Activated CD4-positive, CD25-positive, alpha-beta regulatory T cell treated with anti-CD3 and anti-CD28 coated beads, Interleukin-2, amount 50 U/mL, for 72 hours (primary cell): Measurements from ENCODE around the gene MRGPRG.
"Not testable (repeated sequence)": the region's sequence is repeated elsewhere in the genome, so short reads cannot be mapped to it uniquely, and the experiment has no call there.

ENCODE experiments used
- DNase-seq: peaks from one replicate; pipeline ENCODE4 v3.0.0; 2021

The MRGPRG gene, protein sequence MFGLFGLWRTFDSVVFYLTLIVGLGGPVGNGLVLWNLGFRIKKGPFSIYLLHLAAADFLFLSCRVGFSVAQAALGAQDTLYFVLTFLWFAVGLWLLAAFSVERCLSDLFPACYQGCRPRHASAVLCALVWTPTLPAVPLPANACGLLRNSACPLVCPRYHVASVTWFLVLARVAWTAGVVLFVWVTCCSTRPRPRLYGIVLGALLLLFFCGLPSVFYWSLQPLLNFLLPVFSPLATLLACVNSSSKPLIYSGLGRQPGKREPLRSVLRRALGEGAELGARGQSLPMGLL

DNA sequence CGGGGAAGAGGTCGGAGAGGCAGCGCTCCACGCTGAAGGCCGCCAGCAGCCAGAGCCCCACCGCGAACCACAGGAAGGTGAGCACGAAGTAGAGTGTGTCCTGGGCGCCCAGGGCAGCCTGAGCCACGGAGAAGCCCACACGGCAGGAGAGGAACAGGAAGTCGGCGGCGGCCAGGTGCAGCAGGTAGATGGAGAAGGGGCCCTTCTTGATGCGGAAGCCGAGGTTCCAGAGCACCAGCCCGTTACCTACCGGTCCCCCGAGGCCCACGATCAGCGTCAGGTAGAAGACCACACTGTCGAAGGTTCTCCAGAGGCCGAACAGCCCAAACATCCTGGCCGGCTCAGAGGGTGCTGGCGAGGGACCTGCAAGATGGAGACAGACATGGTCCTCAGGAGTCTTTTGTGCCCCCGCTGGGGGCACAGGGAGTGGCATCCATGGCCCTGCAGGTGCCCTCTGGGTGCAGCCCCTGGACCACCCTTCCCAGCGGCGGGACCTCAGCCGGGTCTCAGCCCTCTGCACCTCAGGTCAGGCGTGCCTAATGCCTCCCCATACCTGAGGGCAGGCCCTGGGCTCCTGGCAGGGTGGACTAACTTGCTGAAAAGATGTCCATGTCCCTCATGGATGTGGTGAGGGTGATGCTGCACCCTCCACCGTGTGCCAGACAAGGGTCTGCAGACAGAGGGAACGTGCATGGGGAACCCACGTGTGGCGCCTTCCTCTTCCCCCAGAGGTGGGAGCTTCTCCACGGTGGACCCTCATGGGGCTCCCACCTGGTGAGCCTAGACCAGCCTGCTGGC is at the start of gene MRGPRG:
Gene MRGPRG (minus strand): TSS at position 331 of the 798 bp plus-strand sequence. CDS start 0 bp downstream, at position 331.
- peak; percentile 12 for DNase-seq

DNA sequence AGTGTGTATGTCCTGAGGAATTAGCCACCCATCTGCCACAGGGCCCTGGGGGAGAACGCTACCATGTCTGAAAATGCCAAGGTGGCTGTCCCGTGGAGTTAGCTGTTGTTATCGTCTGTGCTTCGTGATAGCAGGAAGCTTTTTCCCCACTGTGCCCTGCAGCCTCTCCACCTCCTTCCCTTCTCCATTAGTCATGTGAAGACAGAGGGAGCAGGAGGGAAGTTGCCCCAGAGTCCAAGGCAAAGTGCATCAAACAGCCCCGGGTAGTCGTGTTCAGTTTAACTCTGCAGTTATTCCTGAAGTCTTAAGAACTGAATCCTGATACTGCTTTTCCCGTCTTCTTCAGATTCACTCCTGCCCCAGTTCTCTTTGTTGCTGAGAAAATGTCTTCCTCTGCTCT is 43.9 kb upstream of the MRGPRG start:
- not testable (repeated sequence) for DNase-seq

DNA sequence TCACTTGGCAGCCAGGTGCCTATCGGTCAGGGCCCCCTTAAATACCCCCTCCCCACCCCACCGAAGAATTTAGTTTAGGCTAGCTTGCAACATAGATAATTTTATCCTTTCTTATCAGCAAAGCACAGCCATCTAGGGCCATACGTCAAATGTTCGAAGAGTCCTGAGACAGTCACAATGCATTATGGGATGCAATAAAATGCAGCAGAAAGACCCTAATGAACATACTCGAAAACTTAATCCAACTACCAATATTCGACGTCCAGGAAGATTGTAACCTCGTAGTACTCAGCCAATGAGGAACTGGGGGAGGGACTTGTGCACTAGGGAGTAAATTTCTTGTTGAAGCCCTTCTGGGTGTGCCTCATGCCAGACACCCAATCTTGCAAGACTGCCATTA is 43.2 kb upstream of the MRGPRG start:
- not testable (repeated sequence) for DNase-seq

DNA sequence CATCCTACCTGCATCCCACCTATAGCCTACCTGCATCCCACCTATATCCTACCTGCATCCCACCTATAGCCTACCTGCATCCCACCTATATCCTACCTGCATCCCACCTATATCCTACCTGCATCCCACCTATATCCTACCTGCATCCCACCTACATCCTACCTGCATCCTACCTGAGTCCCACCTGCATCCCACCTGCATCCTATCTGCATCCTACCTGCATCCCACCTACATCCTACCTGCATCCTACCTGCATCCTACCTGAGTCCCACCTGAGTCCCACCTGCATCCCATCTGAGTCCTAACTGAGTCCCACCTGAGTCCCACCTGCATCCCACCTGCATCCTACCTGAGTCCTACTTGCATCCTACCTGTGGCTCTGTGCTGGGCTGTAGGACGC is 38.9 kb upstream of the MRGPRG start:
- not testable (repeated sequence) for DNase-seq

DNA sequence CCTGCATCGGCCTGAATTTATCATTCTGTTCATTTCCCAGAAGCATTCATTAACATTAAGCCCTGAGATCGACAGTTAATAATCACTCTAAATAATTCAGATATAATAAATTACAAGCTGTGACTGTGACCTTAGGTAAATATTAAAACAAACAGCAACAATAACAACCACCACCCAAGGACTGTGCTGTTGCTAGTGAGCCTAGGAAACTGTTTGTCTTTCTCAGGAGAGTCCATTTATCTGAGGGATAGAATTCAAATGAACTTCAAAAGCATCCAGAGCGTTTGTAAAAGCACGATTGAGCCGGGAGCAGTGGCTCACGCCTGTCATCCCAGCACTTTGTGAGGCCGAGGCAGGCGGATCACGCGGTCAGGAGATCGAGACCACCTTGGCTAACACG is 36.6 kb upstream of the MRGPRG start:
- DNase-seq: not testable (repeated sequence)

DNA sequence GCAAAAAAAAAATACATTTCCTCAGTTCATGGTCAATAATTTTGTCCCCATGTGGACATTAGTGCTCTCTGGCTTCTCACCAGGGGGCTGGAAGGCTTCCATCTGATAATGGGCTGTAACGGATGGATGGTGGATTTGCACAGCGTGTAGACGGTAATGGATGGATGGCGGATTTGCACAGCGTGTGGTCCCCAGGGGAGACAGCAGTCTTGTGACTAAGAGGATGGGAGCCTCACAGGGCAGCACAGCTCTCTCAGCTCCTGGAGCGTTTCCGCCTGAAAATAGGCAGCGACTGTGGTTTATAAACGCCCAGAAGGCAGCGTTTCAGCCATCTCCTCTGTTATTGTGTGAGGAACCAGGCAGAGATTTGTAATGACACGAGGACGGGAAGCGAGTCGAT is 36.2 kb upstream of the MRGPRG start:
- DNase-seq: not testable (repeated sequence)

DNA sequence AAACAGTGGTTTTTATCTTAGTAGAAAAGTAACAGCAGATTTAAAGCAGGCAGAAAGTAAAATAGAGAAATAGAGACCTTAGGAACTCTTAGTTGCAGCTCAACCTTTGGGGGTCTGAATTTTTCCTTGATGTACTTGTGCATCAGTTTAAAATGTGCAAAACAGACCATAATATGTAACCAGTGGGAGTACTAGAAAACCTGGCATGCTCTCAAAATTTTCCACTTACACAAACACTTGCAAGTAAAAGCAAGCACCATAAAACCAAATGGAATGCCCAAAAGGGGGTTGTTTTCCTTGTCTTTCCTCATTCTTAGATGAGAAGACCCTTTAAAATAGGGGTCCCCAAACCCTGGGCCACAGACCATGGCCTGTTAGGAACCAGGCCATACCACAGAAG is 26.5 kb upstream of the MRGPRG start:
- DNase-seq: no peak

DNA sequence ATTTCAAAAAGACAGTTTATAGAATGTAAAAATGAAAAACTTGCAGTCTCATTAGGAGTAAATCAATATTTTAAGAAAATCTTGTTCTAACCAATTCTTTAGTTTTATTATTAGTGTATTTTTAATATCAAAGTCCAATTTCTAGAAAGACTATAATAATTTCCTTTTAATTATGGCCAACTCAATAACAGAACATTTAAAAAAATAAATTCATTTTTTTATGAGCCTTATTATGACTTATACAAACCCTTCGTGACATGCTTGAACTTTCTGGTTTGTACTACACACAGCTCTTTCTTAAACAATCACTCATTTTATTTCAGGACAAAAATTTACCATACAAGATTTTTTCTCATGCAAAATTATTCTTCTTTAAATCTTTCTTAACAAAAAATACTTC is 25.3 kb upstream of the MRGPRG start:
- DNase-seq: no peak

DNA sequence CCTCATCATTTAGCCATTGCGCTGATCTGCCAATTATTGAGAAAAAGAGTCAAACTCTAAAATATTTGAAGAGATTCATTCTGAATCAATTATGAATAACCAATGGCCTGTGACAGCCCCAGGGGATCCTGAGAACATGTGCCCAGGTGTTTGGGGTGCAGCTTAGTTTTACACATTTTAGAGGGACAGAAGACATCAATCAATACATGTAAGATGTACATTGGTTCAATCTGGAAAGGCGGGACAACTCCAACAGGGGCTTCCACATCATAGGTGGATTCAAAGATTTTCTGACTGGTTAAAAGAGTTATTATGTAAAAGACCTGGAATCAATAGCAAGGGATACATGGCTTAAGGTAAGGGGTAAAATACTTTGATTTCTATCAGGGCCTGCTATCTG is 18.5 kb upstream of the MRGPRG start:
- no peak for DNase-seq

DNA sequence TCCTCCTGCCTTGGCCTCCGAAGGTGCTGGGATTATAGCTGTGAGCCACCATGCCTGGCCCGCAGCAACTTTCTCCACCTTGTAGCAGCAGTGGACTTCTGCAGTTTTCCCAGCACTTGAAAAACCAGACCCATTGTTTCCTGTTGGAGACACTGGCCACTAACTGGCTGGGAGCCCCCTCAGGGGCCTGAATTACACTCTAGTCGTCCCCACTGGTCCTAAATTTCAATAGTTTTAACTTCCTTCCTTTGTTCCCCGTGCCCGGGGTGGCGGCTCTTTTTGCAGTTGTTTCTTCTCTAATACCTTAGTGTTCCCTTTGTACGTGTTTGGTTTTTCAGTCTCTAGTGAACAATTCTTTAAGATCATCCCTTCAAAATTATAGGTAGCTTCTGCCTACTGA is 16.2 kb upstream of the MRGPRG start:
- DNase-seq: no peak

DNA sequence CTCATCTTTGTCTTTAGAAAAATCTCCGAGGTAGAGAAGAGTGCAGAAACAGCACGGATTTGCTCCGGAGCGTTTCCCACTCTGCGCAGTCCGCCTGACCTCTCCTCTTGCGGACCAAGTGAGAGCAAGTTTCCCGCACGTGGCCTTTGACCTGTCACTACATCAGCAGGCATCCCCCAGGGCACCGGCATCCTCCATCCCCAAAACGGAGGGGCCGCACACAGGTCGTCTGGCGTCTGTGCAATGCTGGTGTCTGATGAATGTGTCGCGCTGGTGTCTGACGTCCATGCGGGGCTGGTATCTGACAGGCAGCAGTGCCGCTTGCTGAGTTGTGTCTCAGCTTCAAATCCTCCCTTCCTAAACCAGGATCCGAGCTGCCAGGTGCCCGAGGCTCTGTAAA is 14.3 kb upstream of the MRGPRG start:
- peak; percentile 21 for DNase-seq

DNA sequence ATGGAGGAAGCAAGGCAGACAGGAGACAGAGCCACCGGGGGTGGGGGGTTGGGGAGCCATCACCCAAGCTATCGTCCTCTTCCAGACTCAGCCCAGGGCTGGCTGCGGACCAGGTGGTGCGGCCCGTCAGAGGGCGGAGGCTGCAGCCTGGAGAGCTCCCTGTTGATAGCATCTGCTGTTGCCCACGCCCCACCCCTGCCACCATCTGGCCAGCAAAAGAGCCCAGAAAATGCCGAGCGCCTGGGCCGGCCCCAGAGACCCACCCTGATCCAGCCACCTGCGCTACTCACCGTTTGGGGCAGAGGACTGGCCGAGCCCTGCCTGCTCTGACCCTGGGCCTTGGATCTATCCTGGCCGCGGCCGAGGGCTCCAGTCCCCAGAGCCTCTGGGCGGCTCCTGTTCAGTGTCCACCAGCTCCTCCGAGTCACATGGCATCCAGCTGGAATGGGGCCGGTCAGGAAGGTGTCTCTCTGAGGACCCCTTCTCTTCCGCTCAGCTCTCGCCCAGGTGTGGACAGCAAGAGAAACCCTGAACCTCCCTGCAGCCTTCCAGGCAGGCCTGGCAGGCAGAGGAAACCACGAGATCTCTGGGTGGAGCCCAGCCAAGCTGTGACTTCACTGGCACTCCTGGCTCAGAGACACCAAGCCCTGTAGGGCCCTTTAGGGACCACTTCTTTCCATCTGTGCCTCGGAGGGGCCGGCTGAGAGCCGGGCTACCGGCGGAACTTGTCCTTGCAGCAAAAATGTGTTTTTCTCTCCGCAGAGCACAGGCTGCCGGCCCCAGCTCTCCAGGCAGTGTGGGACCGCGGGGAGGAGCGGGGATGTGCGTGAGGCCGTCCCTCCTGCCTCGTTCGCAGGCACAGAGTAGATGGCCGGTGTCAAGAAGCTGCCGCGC is 13.5 kb upstream of the MRGPRG start, which contains the start of gene MRGPRE:
Gene MRGPRE (minus strand): TSS at position 567 of the 894 bp plus-strand sequence. CDS start 3,618 bp downstream, outside the sequence.
- peak; percentile 18 for DNase-seq

DNA sequence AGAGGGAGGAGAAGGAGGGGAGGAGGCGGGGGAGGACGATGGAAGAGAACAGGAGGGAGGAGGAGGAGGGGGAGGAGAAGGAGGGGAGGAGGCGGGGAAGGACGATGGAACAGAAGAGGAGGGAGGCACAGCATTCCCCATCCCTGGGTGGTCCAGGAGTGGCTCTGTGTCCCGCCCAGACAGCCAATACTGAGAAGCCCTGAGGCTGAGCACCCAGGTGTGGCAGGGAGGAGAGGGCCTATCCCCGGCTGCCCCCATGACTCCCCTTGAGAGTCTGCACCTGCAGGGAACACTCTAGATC is 12.9 kb upstream of the MRGPRG start:
- DNase-seq: no peak

DNA sequence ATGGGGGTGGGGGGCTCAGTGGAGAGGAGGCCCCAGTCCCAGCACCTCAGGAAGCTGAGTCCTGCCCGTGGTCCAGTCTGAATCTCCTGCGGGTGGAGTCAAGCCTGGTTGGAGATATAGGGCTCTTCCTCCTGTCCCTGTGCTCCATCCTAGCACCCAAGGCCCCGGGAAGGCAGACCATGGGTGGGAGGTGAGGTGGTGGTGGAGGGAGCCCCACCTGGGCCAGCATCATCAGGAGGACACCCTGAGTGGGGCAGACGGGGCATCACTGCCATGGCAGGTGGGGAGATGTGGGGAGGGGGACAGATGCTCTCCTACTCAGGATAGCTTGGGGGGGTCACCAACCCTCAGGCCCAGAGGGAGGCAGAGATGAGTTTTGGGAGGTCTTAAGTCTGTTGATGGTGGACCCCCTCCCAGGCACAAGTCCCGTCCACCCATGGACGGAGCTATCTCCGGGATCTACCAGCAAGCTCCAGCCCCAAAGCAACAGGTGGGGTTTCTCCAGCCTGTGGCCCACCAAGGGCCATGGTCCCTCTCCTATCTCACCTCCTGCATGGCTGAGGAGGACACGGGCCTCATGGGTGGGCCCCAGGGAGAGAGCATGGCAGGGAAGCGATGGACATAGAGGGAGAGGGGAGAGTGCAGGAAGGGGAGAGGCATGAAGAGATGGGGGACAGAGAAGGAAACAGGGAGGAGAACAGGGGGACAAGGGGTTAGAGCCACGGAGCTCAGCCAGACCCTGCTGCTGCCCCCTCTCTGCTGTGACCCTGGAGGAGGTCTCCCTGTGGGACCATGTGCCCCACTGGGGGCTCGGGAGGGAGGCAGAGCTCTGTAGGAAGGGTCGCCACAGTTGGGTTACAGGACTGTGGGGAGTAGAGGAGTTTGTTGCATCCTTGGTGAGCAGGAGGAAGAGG is 12.3 kb upstream of the MRGPRG start:
- no peak for DNase-seq

DNA sequence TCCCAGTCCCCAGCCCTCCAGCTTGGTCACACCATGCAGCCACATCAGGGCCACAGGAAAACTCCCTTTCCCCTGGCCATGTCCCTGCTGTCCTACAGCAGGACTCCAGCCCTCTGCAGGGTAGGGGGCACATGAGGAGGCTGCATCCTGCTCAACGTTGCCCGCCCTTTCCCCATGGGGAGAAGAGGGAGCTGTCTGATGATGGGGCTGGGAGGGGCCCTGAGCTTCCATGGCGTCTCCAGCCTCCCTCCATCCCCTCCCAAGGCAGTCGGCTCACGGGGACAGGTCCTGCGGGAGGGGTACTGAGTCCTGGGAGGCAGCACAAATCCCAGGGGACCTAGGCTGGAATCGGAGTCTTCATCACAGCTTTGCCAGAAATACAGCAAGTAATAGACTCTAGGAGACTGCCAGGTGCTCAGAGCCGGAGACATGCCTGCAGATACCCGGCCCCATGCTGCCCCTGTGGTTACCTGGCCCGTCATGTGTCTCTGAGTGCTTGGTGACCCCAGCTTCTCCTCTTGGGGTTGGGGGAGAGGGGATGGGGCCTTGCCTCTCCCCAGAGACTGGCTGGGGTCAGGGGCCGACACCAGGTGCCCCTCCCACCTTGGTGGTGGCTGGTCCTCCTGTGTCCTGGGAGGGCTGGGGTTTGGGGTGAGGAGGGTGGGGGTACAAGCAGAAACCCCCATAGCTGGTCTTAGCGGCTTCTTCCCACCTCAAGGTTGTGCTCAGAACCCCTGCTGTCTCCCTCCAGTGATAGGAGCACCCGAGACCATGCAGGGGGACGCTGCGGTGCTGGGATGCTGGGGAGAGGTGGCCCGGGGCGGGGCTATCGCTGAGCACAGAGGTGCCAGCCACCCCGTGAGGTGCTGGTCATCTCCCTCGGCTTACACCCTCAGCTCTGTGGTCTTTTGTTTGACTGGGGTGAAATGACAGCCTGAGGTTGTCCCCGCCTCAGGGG is 11.3 kb upstream of the MRGPRG start:
- no peak for DNase-seq

DNA sequence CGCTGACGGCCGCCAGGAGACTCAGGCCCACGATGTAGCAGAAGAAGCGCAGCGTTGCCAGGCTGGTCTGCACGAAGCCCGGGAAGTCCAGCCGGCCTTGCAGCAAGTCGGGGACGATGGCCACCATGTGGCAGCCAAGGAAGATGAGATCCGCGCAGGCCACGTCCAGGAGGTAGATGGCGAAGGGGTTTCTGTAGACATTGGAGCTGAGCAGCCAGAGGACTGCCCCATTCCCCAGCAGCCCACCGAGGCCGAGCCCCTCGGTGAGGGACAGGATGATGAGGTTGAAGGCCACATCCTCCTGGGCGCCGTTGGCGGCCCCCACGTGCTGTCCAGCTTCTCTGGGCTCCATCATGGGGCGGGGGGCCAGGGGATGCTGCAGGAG is 9.8 kb upstream of the MRGPRG start:
- no peak for DNase-seq

DNA sequence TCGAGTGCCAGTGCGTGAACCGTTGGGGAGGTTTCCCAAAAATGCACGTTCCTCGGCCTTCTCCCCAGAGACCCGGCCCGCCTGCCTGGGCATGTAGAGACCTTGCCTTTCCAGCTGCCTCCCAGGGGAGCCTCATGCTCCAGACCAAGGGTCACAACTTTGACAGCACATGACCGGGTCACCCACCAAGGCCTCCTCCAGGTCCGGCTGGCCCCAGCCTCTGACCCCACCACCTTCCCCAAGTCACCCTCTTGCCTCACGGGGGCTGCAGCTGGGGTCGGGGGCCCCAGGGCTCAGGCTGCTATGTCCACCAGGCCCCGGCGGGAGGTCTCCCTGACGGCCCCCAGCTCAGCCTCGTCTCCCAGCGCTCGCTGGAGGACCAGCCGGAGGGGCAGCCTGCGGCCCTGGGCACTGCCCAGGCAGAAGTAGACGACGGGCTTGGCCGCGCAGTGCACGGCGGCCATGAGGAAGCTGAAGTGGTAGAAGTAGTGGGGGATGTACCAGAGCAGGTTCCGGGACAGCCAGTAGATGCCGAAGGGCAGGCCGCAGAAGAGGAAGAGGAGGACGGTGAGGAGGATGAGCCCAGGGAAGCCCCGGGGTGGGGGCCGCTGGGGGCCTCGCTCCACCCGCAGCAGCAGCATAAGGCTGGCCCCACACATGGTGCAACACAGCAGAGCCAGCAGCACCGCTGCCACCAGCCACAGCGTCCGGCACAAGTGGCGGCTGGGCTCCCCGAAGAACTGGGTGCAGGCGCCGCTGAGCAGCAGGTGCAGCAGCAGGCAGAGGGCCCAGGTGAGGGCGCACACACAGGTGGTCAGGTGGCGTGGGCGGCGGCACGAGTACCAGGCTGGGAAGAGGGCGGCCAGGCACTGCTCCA is 9.2 kb upstream of the MRGPRG start:
- no peak for DNase-seq

DNA sequence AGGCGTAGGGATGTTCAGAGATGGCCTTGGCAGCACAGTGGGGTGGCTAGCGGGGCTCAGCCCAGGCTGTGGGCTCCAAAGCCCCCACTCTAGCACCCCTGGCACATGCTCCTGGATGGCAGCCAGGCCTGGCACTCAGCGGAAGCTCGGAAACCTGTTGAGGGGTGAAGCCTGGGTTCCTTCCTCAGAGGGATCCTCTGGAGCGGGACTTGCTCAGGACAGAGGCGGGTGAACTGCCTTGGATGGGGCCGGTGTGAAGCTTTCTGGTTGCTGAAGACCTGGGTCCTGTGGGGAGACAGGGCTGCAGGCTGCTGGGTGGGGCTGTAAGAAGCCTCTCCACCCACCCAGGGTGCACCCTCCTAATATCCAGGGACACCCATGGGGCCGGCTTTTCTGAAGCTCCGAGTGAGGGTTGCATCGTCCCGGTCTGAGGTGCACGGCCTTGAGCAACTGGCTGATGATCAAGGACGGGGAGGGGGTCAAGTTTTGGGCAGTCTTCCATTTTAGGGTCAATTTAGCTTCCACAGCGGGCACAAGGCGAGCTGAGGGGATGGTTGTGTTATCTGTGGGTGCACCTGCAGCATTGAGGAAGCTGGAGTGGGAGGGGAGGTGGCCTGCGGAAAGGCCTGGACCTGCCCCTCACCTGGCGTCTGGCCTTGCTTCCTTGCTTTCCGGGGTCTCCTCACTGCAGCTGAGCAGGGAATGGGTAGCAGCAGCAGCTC is 8.4 kb upstream of the MRGPRG start:
- peak; percentile 15 for DNase-seq
